ENCODE data around the gene F2RL3. TPM values are rescaled to one million over a fixed set of nuclear protein-coding genes. Genes with fewer than 3 reads are reported as not detected.

Gene F2RL3
- polyA plus RNA-seq, 3 donors from 2014 or later: 0.48 TPM; not detected in 1

GRCh38 chr19:16878181-16878965 lies 10.4 kb upstream of the F2RL3 start:
- no peak for DNase-seq
- peaks cover 12 to 20% (median 15%) of the 10 kb centered on the region in 6 donors for H3K9me3 Mint-ChIP-seq
- peaks cover 39 to 43% of the 10 kb centered on the region in 2 donors for H3K4me1 Mint-ChIP-seq
- no peak overlapping the region for H3K4me3 Mint-ChIP-seq
- peaks cover 21 to 41% (median 38%) of the 10 kb centered on the region in 3 donors for H3K36me3 Mint-ChIP-seq
- peaks cover 0 to 8% (median 4%) of the 10 kb centered on the region in 3 donors for H3K27me3 Mint-ChIP-seq (ENCODE audit: low read depth in 3 of 3)
- no peak overlapping the region for H3K27ac Mint-ChIP-seq

DNA sequence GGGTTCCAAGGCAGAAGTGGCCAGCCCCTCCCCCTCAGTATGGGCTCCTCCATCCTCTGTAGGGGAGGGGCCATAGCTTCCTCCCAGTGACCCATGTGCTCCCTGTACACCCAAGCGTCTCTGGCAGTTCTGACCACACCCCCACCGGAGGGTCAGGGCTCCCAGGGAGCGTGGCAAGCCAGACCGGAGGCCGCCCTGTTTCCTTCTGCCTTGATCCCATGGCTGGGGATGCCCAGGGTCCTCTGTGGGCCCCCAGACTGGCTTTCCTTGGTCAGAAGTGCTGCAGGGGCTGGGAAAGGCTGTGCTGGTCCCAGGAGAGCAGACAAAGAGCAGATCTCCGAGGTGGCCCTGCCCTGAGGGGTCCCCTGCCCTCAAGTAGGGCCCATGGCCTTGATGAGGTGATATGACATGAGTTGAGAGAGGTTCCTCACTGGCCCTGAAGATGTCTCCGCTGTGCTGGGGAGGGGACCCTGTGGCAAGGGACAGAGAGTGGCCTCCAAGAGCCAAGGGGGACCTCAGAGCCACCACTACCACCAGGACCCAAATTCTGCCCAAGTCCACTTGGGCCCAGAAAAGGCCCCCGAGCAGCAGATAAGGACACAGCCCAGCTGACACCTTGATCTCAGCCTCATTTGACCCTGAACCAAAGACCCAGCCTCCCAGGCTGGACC lies 7.8 kb upstream of the F2RL3 start:
- DNase-seq: no peak
- Mint-ChIP-seq H3K27ac (no peak overlapping the region), H3K4me3 (no peak overlapping the region), H3K27me3 (ENCODE audit: low read depth in 3 of 3) (peaks cover 0 to 4% (median 4%) of the 10 kb centered on the region in 3 donors), H3K4me1 (peaks cover 21 to 22% of the 10 kb centered on the region in 2 donors), H3K9me3 (peaks cover 12 to 20% (median 15%) of the 10 kb centered on the region in 6 donors), H3K36me3 (peaks cover 11 to 33% (median 22%) of the 10 kb centered on the region in 3 donors)

- DNase-seq: no peak
- H3K27ac Mint-ChIP-seq: no peak overlapping the region
- no peak overlapping the region for H3K4me3 Mint-ChIP-seq
- peaks cover 12 to 20% (median 15%) of the 10 kb centered on the region in 6 donors for H3K9me3 Mint-ChIP-seq
- H3K36me3 Mint-ChIP-seq: peaks cover 11 to 31% (median 21%) of the 10 kb centered on the region in 3 donors
- peaks cover 14 to 16% of the 10 kb centered on the region in 2 donors for H3K4me1 Mint-ChIP-seq
- peaks cover 0 to 4% (median 2%) of the 10 kb centered on the region in 3 donors for H3K27me3 Mint-ChIP-seq (ENCODE audit: low read depth in 3 of 3)
Observed at GRCh38 chr19:16882146-16882545, 6.7 kb upstream of the F2RL3 start.

DNA sequence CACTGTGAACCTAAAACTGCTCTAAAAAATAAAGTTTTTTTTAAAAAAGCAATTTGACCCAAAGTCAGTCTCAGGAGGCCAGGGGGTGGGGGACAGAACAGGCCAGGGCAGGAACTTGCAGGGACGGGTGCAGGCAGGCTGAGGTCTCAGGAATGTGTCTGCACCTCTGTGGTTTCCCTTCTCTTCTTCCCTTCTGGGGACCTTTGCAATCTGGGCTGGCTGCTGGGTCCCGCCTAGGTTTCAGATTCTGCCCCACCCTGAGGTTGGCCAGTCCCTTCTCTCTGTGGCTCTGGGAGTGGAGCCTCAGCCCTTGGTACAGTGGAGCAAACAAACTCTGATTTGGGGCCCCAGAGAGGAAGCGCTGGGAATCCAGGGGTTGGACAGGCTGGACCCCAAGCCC lies 5.3 kb upstream of the F2RL3 start:
- Mint-ChIP-seq H3K9me3 (peaks cover 10 to 20% (median 15%) of the 10 kb centered on the region in 6 donors), H3K36me3 (peaks cover 11 to 23% (median 21%) of the 10 kb centered on the region in 3 donors), H3K27me3 (ENCODE audit: low read depth in 3 of 3) (peaks cover 0 to 4% (median 2%) of the 10 kb centered on the region in 3 donors), H3K4me1 (peaks cover 12 to 19% of the 10 kb centered on the region in 2 donors), H3K4me3 (no peak overlapping the region), H3K27ac (no peak overlapping the region)
- no peak for DNase-seq

GRCh38 chr19:16885166-16885565 lies 3.6 kb upstream of the F2RL3 start:
- Mint-ChIP-seq H3K4me3 (no peak overlapping the region), H3K9me3 (peaks cover 10 to 20% (median 15%) of the 10 kb centered on the region in 6 donors), H3K4me1 (peaks cover 20 to 29% of the 10 kb centered on the region in 2 donors), H3K27me3 (ENCODE audit: low read depth in 3 of 3) (peaks cover 1 to 2% (median 2%) of the 10 kb centered on the region in 3 donors), H3K36me3 (peaks cover 10 to 20% (median 18%) of the 10 kb centered on the region in 3 donors), H3K27ac (no peak overlapping the region)
- no peak for DNase-seq

GRCh38 chr19:16886305-16886880 lies 2.4 kb upstream of the F2RL3 start:
- Mint-ChIP-seq H3K9me3 (peaks cover 7 to 16% (median 14%) of the 10 kb centered on the region in 6 donors), H3K36me3 (peaks cover 7 to 15% (median 13%) of the 10 kb centered on the region in 3 donors)

DNA sequence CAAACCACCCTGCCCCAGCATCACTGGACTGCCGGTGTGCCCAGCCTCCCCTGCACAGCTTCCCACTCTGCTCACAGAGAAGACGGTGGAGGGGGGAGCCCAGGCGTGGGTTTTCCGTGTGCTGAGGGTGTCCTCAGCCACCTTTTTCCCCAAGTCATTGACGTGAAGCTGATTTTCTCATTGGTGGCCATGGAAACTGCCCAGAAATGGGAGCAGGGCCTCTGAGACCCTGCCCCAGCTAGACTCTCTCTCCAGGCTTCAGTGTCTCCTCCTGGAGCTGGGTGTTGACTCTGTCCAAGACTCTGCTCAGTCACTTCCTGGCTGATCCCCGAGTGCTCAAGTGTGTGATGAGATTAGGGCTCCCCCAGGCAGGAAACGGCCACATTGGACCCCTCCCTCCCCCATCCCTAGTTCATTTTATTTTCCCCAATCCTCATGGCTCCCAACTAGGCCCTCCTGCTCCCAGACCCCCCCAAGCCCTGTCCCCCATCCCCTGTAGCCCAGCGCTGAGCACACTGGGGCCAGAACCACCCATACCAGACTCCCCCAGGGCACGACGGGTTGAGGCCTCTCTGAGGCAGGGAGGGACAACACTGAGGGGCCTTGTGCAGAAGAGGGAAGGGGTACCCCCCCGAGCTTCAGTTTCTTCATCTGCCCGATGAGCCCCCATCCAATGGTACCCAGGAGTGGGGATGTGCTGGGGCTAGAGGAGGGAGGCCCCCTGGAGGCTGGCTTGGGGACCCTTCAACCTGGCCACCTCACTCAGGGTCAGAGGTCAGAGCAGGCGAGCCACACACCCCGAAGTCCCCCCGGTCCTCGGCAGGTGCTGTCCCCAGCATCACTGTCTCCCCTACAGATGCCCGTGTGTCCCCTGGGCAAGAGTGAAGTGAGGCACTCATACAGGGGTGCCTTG lies 1.2 kb upstream of the F2RL3 start:
- Mint-ChIP-seq H3K27me3 (ENCODE audit: low read depth in 3 of 3) (peaks cover 1 to 2% (median 2%) of the 10 kb centered on the region in 3 donors), H3K27ac (no peak overlapping the region), H3K36me3 (peaks cover 0 to 6% (median 4%) of the 10 kb centered on the region in 3 donors), H3K4me1 (peaks cover 24 to 33% of the 10 kb centered on the region in 2 donors), H3K4me3 (peak overlapping the region in 2 of 5 donors; percentile 43 to 57), H3K9me3 (peaks cover 2 to 7% (median 5%) of the 10 kb centered on the region in 6 donors)
- DNase-seq: no peak

More at GRCh38 chr19:16886305-16886880, 2.4 kb upstream of the F2RL3 start:
- no peak for DNase-seq
- Mint-ChIP-seq H3K27me3 (ENCODE audit: low read depth in 3 of 3) (peaks cover 1 to 2% (median 2%) of the 10 kb centered on the region in 3 donors), H3K4me1 (peaks cover 20 to 29% of the 10 kb centered on the region in 2 donors), H3K4me3 (no peak overlapping the region), H3K27ac (no peak overlapping the region)

DNA sequence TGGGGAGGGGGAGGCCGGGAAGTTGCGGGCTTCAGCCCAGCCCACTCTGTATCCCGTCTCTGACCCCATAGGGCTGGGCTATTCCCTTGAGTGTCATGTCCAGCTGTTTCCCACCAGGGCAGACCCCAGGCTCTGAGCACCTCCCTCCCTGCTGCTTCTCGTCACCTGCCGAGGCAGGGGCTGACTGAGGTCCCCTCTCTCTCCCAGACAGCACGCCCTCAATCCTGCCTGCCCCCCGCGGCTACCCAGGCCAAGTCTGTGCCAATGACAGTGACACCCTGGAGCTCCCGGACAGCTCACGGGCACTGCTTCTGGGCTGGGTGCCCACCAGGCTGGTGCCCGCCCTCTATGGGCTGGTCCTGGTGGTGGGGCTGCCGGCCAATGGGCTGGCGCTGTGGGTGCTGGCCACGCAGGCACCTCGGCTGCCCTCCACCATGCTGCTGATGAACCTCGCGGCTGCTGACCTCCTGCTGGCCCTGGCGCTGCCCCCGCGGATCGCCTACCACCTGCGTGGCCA lies 625 bp downstream of the F2RL3 start:
- H3K36me3 Mint-ChIP-seq: no peaks in the 10 kb centered on the region
- peak overlapping the region in 3 of 5 donors; percentile 74 to 84 (median 78) for H3K4me3 Mint-ChIP-seq

GRCh38 chr19:16889883-16890460 lies 1.2 kb downstream of the F2RL3 start:
- Mint-ChIP-seq H3K27me3 (ENCODE audit: low read depth in 3 of 3) (peaks cover 1 to 4% (median 3%) of the 10 kb centered on the region in 3 donors), H3K36me3 (no peaks in the 10 kb centered on the region), H3K4me3 (no peak overlapping the region), H3K4me1 (peaks cover 44% of the 10 kb centered on the region in 2 donors), H3K9me3 (no peaks in the 10 kb centered on the region), H3K27ac (no peak overlapping the region)
- no peak for DNase-seq

More for the DNA sequence above, 625 bp downstream of the F2RL3 start:
- peaks cover 41 to 44% of the 10 kb centered on the region in 2 donors for H3K4me1 Mint-ChIP-seq
- peaks cover 0 to 2% (median 1%) of the 10 kb centered on the region in 3 donors for H3K27me3 Mint-ChIP-seq (ENCODE audit: low read depth in 3 of 3)
- no peak overlapping the region for H3K27ac Mint-ChIP-seq
- DNase-seq: no peak
- H3K9me3 Mint-ChIP-seq: no peaks in the 10 kb centered on the region

DNA sequence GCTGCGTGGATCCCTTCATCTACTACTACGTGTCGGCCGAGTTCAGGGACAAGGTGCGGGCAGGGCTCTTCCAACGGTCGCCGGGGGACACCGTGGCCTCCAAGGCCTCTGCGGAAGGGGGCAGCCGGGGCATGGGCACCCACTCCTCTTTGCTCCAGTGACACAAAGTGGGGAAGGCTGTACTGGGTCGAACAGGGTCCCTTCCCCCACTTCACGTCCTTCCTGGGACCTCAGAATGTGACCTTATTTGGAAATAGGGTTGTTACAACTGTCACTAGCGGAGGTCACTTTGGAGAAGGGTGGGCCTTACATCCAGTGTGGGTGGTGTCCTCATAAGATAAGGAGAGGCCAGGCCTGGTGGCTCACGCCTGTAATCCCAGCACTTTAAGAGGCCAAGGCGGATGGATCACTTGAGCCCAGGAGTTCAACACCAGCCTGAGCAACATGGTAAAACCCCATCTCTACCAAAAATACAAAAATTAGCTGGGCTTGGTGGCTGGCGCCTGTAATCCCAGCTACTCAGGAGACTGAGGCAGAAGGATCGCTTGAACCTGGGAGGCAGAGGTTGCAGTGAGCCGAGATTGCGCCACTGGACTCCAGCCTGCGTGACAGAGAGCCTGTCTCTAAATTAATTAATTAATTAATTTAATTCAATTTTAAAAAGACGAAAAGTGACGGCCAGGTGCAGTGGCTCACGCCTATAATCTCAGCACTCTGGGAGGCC lies 1.8 kb downstream of the F2RL3 start:
- Mint-ChIP-seq H3K4me3 (no peak overlapping the region), H3K36me3 (no peaks in the 10 kb centered on the region), H3K27me3 (ENCODE audit: low read depth in 3 of 3) (peaks cover 1 to 9% (median 4%) of the 10 kb centered on the region in 3 donors), H3K4me1 (peaks cover 44 to 47% of the 10 kb centered on the region in 2 donors), H3K9me3 (no peaks in the 10 kb centered on the region), H3K27ac (no peak overlapping the region)
- DNase-seq: no peak

GRCh38 chr19:16891696-16892382 lies 3.0 kb downstream of the F2RL3 start:
- Mint-ChIP-seq H3K27ac (no peak overlapping the region), H3K4me1 (peaks cover 49 to 50% of the 10 kb centered on the region in 2 donors)

More at GRCh38 chr19:16891696-16892382, 3.0 kb downstream of the F2RL3 start:
- no peak for DNase-seq
- no peaks in the 10 kb centered on the region for H3K36me3 Mint-ChIP-seq
- no peak overlapping the region for H3K4me3 Mint-ChIP-seq
- H3K9me3 Mint-ChIP-seq: no peaks in the 10 kb centered on the region
- H3K27me3 Mint-ChIP-seq (ENCODE audit: low read depth in 3 of 3): peaks cover 4 to 12% (median 7%) of the 10 kb centered on the region in 3 donors

Data from immature natural killer cell (primary cell).